Naive thymus-derived CD8-positive, alpha-beta T cell (primary cell): Measurements from ENCODE around the gene RAD51. TPM values are rescaled to one million over a fixed set of nuclear protein-coding genes. Genes with fewer than 3 reads are reported as not detected.
"Not testable (repeated sequence)": the region's sequence is repeated elsewhere in the genome, so short reads cannot be mapped to it uniquely, and the experiment has no call there.

Experiments
- ATAC-seq, 2 donors: fragments of 150-1000 bp; cut with Tn5 transposase in 1 of 2; sonication (Bioruptor Pico), chemical (Tn5 transposase) in 1 of 2; 1 replicate in 1 of 2; 2 replicates in 1 of 2; pipeline ENCODE4 v1.10.0; 2021; ENCODE audit warnings: mild to moderate bottlenecking in 2 of 2, moderate library complexity in 2 of 2
- POLR2A ChIA-PET: fragments of 350-600 bp; sonication (Branson Sonifier 250); formaldehyde crosslinking; loops from one replicate; lab custom pipeline; 2021; ENCODE audit warnings: antibody characterized with exemption; lab: Charles Lee
- DNase-seq, 10 donors: peaks; one replicate each; pipeline versions ENCODE4 v3.0.0 to v3.0.0-alpha.2; 2020 to 2022
- H3K27ac Mint-ChIP-seq, 10 donors: one replicate each; pipeline ENCODE4 v1.8.0; 2020 to 2022; ENCODE audit warnings: mild to moderate bottlenecking in 10 of 10, mixed read lengths in 10 of 10, moderate library complexity in 4 of 10, inconsistent platforms in 1 of 10
- H3K27me3 Mint-ChIP-seq, 5 donors: one replicate each; pipeline ENCODE4 v1.8.0; 2021 to 2022; ENCODE audit warnings: mixed read lengths in 5 of 5
- H3K36me3 Mint-ChIP-seq, 3 donors: one replicate each; pipeline ENCODE4 v1.8.0; 2020 to 2022; ENCODE audit warnings: mixed read lengths in 3 of 3, mild to moderate bottlenecking in 2 of 3, inconsistent platforms in 1 of 3
- H3K4me1 Mint-ChIP-seq, 4 donors: one replicate each; pipeline ENCODE4 v1.8.0; 2021 to 2022; ENCODE audit warnings: mixed read lengths in 4 of 4
- H3K4me3 Mint-ChIP-seq, 10 donors: one replicate each; pipeline ENCODE4 v1.8.0; 2020 to 2022; ENCODE audit warnings: mild to moderate bottlenecking in 10 of 10, mixed read lengths in 10 of 10, moderate library complexity in 6 of 10, inconsistent platforms in 1 of 10
- H3K9me3 Mint-ChIP-seq, 9 donors: one replicate each; pipeline ENCODE4 v1.8.0; 2020 to 2022; ENCODE audit warnings: mixed read lengths in 9 of 9, mild to moderate bottlenecking in 3 of 9, inconsistent platforms in 1 of 9, moderate library complexity in 1 of 9
- polyA plus RNA-seq, 3 donors: library from polyadenylated mRNA; unstranded; fragments of 300-500 nt; fragmentation: Illumina TruSeq; gene quantifications; one replicate each; pipeline ENCODE4 v1.2.3, GENCODE V29; 2021
- total RNA-seq, 8 experiments: library from RNA in 2 of 8; stranded (reverse) in 2 of 8; gene quantifications; one replicate each; pipeline ENCODE4 v1.2.3 and lab custom pipeline; 2021 to 2026

The RAD51 gene
- 1 to 10 TPM in 1 of 2 experiments, under 1 TPM in 1; 0.69 to 1.1 TPM for total RNA-seq
- polyA plus RNA-seq, result under 1 TPM in 1 of 3 donors, not detected in 2; 0.46 TPM
- total RNA-seq (lab: John Stamatoyannopoulos, UW), result 0 to 3.7 (median 1.6) reads per million in 6 experiments

- peak within 1 kb of the TSS; percentile 95 to 100 (median 99) for H3K27ac Mint-ChIP-seq
- peaks cover 0 to 7% (median 3%) of the 10 kb centered on the region in 3 donors for H3K36me3 Mint-ChIP-seq
- peak within 1 kb of the TSS; percentile 94 to 100 (median 99) for H3K4me3 Mint-ChIP-seq
- DNase-seq, result peak; percentile 84 to 96 (median 90)
- H3K27me3 Mint-ChIP-seq, result no peaks in the 10 kb centered on the region
- no peaks in the 10 kb centered on the region for H3K9me3 Mint-ChIP-seq
- POLR2A ChIA-PET, result interaction anchor here (0.7 to 2.9 kb wide), 20 partner anchors 8 to 200 kb away, joined by 3 to 24 read pairs (median 4); partner anchors contain the start of genes C15orf62, CCDC32, DNAJC17 and GCHFR
- peaks cover 12 to 31% (median 26%) of the 10 kb centered on the region in 4 donors for H3K4me1 Mint-ChIP-seq
- peak; percentile 90 to 93 for ATAC-seq
These were observed at the start of gene RAD51 for GRCh38 chr15:40694688-40695468. RAD51 (plus strand) TSS chr15:40695174; CDS start chr15:40698759, 3,585 bp downstream.

GRCh38 chr15:40647523-40647922, 47.5 kb upstream of the RAD51 start:
- no peaks in the 10 kb centered on the region for H3K9me3 Mint-ChIP-seq
- no peak overlapping the region for H3K4me3 Mint-ChIP-seq
- no peak for DNase-seq
- peaks cover 0 to 5% (median 0%) of the 10 kb centered on the region in 4 donors for H3K4me1 Mint-ChIP-seq
- no peaks in the 10 kb centered on the region for H3K36me3 Mint-ChIP-seq
- POLR2A ChIA-PET, result no interaction called here
- ATAC-seq, result no peak
- H3K27me3 Mint-ChIP-seq, result no peaks in the 10 kb centered on the region
- no peak overlapping the region for H3K27ac Mint-ChIP-seq

- peak overlapping the region in 1 of 10 donors; percentile 63 for H3K27ac Mint-ChIP-seq
- DNase-seq (no peak), ATAC-seq (no peak)
- H3K36me3 Mint-ChIP-seq, result no peaks in the 10 kb centered on the region
- peaks cover 0 to 5% (median 0%) of the 10 kb centered on the region in 4 donors for H3K4me1 Mint-ChIP-seq
- no peaks in the 10 kb centered on the region for H3K27me3 Mint-ChIP-seq
- no peak overlapping the region for H3K4me3 Mint-ChIP-seq
- POLR2A ChIA-PET, result interaction anchor here (0.6 to 0.7 kb wide), 2 partner anchors 17 to 206 kb away, joined by 4 to 5 read pairs; no protein-coding TSS in a partner anchor
- no peaks in the 10 kb centered on the region for H3K9me3 Mint-ChIP-seq
These were observed 44.5 kb upstream of the RAD51 start for GRCh38 chr15:40650479-40650878.

- ATAC-seq (no peak), DNase-seq (no peak)
- POLR2A ChIA-PET, result no interaction called here
- H3K27me3 Mint-ChIP-seq, result no peaks in the 10 kb centered on the region
- H3K36me3 Mint-ChIP-seq, result no peaks in the 10 kb centered on the region
- H3K4me1 Mint-ChIP-seq, result no peaks in the 10 kb centered on the region
- no peak overlapping the region for H3K4me3 Mint-ChIP-seq
- no peak overlapping the region for H3K27ac Mint-ChIP-seq
- H3K9me3 Mint-ChIP-seq, result no peaks in the 10 kb centered on the region
These were observed 34.3 kb upstream of the RAD51 start for GRCh38 chr15:40660686-40661085.

GRCh38 chr15:40664909-40665308, 30.1 kb upstream of the RAD51 start:
- Mint-ChIP-seq H3K4me1 (no peaks in the 10 kb centered on the region), H3K9me3 (no peaks in the 10 kb centered on the region), H3K36me3 (no peaks in the 10 kb centered on the region), H3K27me3 (no peaks in the 10 kb centered on the region), H3K4me3 (no peak overlapping the region), H3K27ac (no peak overlapping the region)
- DNase-seq (no peak), ATAC-seq (no peak)
- POLR2A ChIA-PET, result no interaction called here

GRCh38 chr15:40676290-40676689, 18.7 kb upstream of the RAD51 start:
- H3K9me3 Mint-ChIP-seq, POLR2A ChIA-PET, H3K27me3 Mint-ChIP-seq, H3K36me3 Mint-ChIP-seq, H3K4me3 Mint-ChIP-seq, ATAC-seq, DNase-seq: not testable (repeated sequence)
- Mint-ChIP-seq H3K4me1 (peaks cover 0 to 14% (median 3%) of the 10 kb centered on the region in 4 donors), H3K27ac (peak overlapping the region in 1 of 10 donors; percentile 53)

GRCh38 chr15:40676906-40677305, 18.1 kb upstream of the RAD51 start:
- H3K4me3 Mint-ChIP-seq, H3K36me3 Mint-ChIP-seq, DNase-seq, ATAC-seq, POLR2A ChIA-PET, H3K9me3 Mint-ChIP-seq, H3K27me3 Mint-ChIP-seq, H3K27ac Mint-ChIP-seq: not testable (repeated sequence)
- peaks cover 0 to 14% (median 3%) of the 10 kb centered on the region in 4 donors for H3K4me1 Mint-ChIP-seq

GRCh38 chr15:40680151-40680550, 14.8 kb upstream of the RAD51 start:
- H3K27me3 Mint-ChIP-seq, result no peaks in the 10 kb centered on the region
- peak overlapping the region in 1 of 10 donors; percentile 7 for H3K27ac Mint-ChIP-seq
- peaks cover 0 to 12% (median 3%) of the 10 kb centered on the region in 4 donors for H3K4me1 Mint-ChIP-seq
- no peaks in the 10 kb centered on the region for H3K36me3 Mint-ChIP-seq
- no peak overlapping the region for H3K4me3 Mint-ChIP-seq
- DNase-seq, result no peak
- ATAC-seq, result no peak
- H3K9me3 Mint-ChIP-seq, result no peaks in the 10 kb centered on the region
- POLR2A ChIA-PET, result no interaction called here

- Mint-ChIP-seq H3K27ac (peak overlapping the region in 1 of 10 donors; percentile 7), H3K4me1 (peaks cover 0 to 12% (median 3%) of the 10 kb centered on the region in 4 donors)
- POLR2A ChIA-PET, H3K36me3 Mint-ChIP-seq, ATAC-seq, H3K9me3 Mint-ChIP-seq, H3K4me3 Mint-ChIP-seq, H3K27me3 Mint-ChIP-seq, DNase-seq: not testable (repeated sequence)
These were observed 14.0 kb upstream of the RAD51 start for GRCh38 chr15:40680959-40681358.

GRCh38 chr15:40684381-40684780, 10.6 kb upstream of the RAD51 start:
- Mint-ChIP-seq H3K4me1 (peaks cover 0 to 5% (median 0%) of the 10 kb centered on the region in 4 donors), H3K27ac (peak overlapping the region in 4 of 10 donors; percentile 25 to 47 (median 40)), H3K27me3 (no peaks in the 10 kb centered on the region), H3K9me3 (no peaks in the 10 kb centered on the region), H3K36me3 (no peaks in the 10 kb centered on the region), H3K4me3 (no peak overlapping the region)
- ATAC-seq (no peak), DNase-seq (no peak)
- POLR2A ChIA-PET, result interaction anchor here (0.7 kb wide), 1 partner anchor 8 kb away, joined by 3 read pairs; no protein-coding TSS in a partner anchor

GRCh38 chr15:40685376-40685775, 9.6 kb upstream of the RAD51 start:
- no peaks in the 10 kb centered on the region for H3K27me3 Mint-ChIP-seq

GRCh38 chr15:40688932-40689799, 5.8 kb upstream of the RAD51 start:
- peaks cover 0 to 11% (median 3%) of the 10 kb centered on the region in 3 donors for H3K36me3 Mint-ChIP-seq
- no peaks in the 10 kb centered on the region for H3K9me3 Mint-ChIP-seq
- H3K27ac Mint-ChIP-seq, result peak overlapping the region in 8 of 10 donors; percentile 18 to 73 (median 46)
- POLR2A ChIA-PET, result no interaction called here
- peaks cover 7 to 24% (median 11%) of the 10 kb centered on the region in 4 donors for H3K4me1 Mint-ChIP-seq
- no peak for DNase-seq
- no peaks in the 10 kb centered on the region for H3K27me3 Mint-ChIP-seq
- ATAC-seq, result no peak
- H3K4me3 Mint-ChIP-seq, result no peak overlapping the region

More at GRCh38 chr15:40685376-40685775, 9.6 kb upstream of the RAD51 start:
- Mint-ChIP-seq H3K9me3 (no peaks in the 10 kb centered on the region), H3K4me3 (no peak overlapping the region), H3K27ac (peak overlapping the region in 7 of 10 donors; percentile 21 to 81 (median 57)), H3K4me1 (peaks cover 0 to 5% (median 4%) of the 10 kb centered on the region in 4 donors), H3K36me3 (peaks cover 0 to 4% (median 0%) of the 10 kb centered on the region in 3 donors)
- DNase-seq, result no peak
- POLR2A ChIA-PET, result no interaction called here
- ATAC-seq, result no peak
